Measurements from ENCODE around the gene P4HB. TPM values are rescaled to one million over a fixed set of nuclear protein-coding genes. Genes with fewer than 3 reads are reported as not detected.

The P4HB gene
- total and polyA plus RNA-seq, 10 of the 15 experiments (the other 5 are each of a cell fraction or from before 2014, with no cell fraction given) = 4.7 to 549 (median 361) TPM

- Histone ChIP-seq H3K4me2 (ENCODE audit: control insufficient read depth, insufficient read depth) (no peak overlapping the region), H3K9ac (ENCODE audit: control insufficient read depth, insufficient read depth, low read length) (no peak overlapping the region), H2AFZ (ENCODE audit: control insufficient read depth, low read depth, low read length) (no peak overlapping the region), H3K36me3 (ENCODE audit: control insufficient read depth in 2 of 2, insufficient read depth in 2 of 2, low read length in 1 of 2) (peaks cover 33 to 40% of the 10 kb centered on the region in 2 experiments), H3K27ac (ENCODE audit: control insufficient read depth, insufficient read depth) (no peak overlapping the region), H4K20me1 (ENCODE audit: control insufficient read depth, insufficient read depth) (no peaks in the 10 kb centered on the region), H3K4me1 (ENCODE audit: control insufficient read depth, insufficient read depth, low read length) (no peaks in the 10 kb centered on the region), H3K9me3 (replicated peaks; ENCODE audit: control insufficient read depth, insufficient read depth, low read length) (no peaks in the 10 kb centered on the region), H3K27me3 (replicated peaks in 1 of 2; ENCODE audit: control insufficient read depth in 2 of 2, insufficient read depth in 2 of 2, low read length in 1 of 2) (no peaks in the 10 kb centered on the region), H3K79me2 (ENCODE audit: control insufficient read depth, insufficient read depth, low read length) (no peaks in the 10 kb centered on the region), H3K4me3 (no peak overlapping the region)
- TF ChIP-seq POLR2AphosphoS2 (IDR thresholded peaks at IDR 0.05; ENCODE audit: low read depth, low read length) = 0 out of 2 replicates have a peak, but pooled peaks have one; percentile 14
- no peak for TF ChIP-seq BRCA1 (IDR thresholded peaks at IDR 0.05; ENCODE audit: low read depth, low read length)
- TF ChIP-seq PRDM15 (CRISPR knock-in tag; IDR thresholded peaks at IDR 0.05) = no peak
- intact Hi-C loops (cut with micrococcal nuclease; ENCODE audit: unreplicated experiment) (no loop called here), in situ Hi-C loops (cut with MboI) (no loop called here)
- no peak for ATAC-seq
- no peak for DNase-seq (ENCODE audit: low read depth, low spot score)
- RAD21 ChIA-PET (ENCODE audit: unreplicated experiment) = no interaction called here
- SMC1A ChIA-PET (ENCODE audit: uncharacterized antibody, unreplicated experiment) = no interaction called here
- BruUV-seq (replicated peaks) = no TSS peak
- FAIRE-seq = no peak
- CTCF ChIA-PET = no interaction called here
- POLR2A ChIA-PET = no interaction called here
- WGBS (ENCODE audit: insufficient coverage, insufficient replicate concordance, low lambda C conversion rate, missing lambda C conversion rate) = 94% methylated on average over 30 of the region's 30 CpGs
These were observed 16.5 kb downstream of the P4HB start for GRCh38 chr17:81843713-81844326.
